ENCODE data around the gene MEAF6. TPM values are rescaled to one million over a fixed set of nuclear protein-coding genes. Genes with fewer than 3 reads are reported as not detected.

MEAF6 gene
- total and polyA plus RNA-seq, 2 donors (not counting 3 experiments of a cell fraction or from before 2014, with no cell fraction given): 28.0 to 62.5 TPM

DNA sequence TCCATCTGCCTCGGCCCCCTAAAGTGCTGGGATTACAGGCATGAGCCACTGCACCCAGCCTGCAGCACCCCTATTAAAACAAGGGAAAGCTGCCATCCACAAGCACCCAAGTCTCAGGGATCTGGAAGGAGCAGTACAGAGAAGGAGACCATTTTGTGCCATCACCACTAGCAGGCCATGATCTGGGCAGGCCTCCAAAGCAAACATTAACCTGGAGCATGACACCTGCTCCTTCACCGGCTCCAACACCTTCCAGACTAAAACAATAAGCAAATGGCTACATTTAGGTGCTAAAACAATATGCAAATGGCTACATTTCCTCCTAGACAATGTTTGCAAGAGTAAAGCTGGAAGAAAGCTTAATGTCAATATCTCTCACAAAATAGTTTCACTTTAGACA lies 16.7 kb downstream of the MEAF6 start:
- Histone ChIP-seq H4K20me1 (replicated peaks; ENCODE audit: control insufficient read depth, extremely low read depth, insufficient read depth, low read length) (no peaks in the 10 kb centered on the region), H3K9me1 (replicated peaks; ENCODE audit: control insufficient read depth, extremely low read depth, insufficient read depth, low read length) (no peaks in the 10 kb centered on the region), H3K4me1 (ENCODE audit: control insufficient read depth, extremely low read depth, insufficient read depth, low read length) (peaks cover 9% of the 10 kb centered on the region), H3K4me3 (replicated peaks in 1 of 3; ENCODE audit: insufficient read depth in 1 of 3, low read depth in 1 of 3, low read length in 3 of 3) (no peak overlapping the region), H3K9ac (replicated peaks; ENCODE audit: extremely low read depth, insufficient read depth, low read length) (no peak overlapping the region), H3K27me3 (ENCODE audit: control insufficient read depth in 2 of 2, insufficient read depth in 2 of 2, low read length in 2 of 2) (no peaks in the 10 kb centered on the region), H3K79me2 (ENCODE audit: control insufficient read depth, insufficient read depth, low read length) (peaks cover 8% of the 10 kb centered on the region), H3K36me3 (ENCODE audit: control insufficient read depth in 2 of 2, extremely low read depth in 1 of 2, insufficient read depth in 2 of 2, low read length in 2 of 2) (peaks cover 9 to 28% of the 10 kb centered on the region in 2 experiments), H3K4me2 (ENCODE audit: insufficient read depth, low read length) (no peak overlapping the region), H3K9me3 (replicated peaks; ENCODE audit: control insufficient read depth, insufficient read depth, low read length) (no peaks in the 10 kb centered on the region), H3K27ac (ENCODE audit: insufficient read depth, low read depth, low read length) (no peak overlapping the region), H2AFZ (ENCODE audit: low read depth, low read length) (no peak overlapping the region)
- no peak for DNase-seq (ENCODE audit: low read depth, low spot score)
- FAIRE-seq: no peak
- dilution Hi-C loops (cut with MboI; ENCODE audit: extremely low pct_ligation_motif_present, low sequenced_read_pairs) (no loop called here), intact Hi-C loops (cut with micrococcal nuclease) (no loop called here)
- BruUV-seq (replicated peaks): no TSS peak
- TF ChIP-seq EZH2 (IDR thresholded peaks at IDR 0.05; ENCODE audit: borderline replicate concordance, low read depth, low read length, severe bottlenecking) (no peak), POLR2AphosphoS5 (IDR thresholded peaks at IDR 0.05; ENCODE audit: insufficient read depth, low read depth, low read length) (no peak), GATA2 (IDR thresholded peaks at IDR 0.05; ENCODE audit: insufficient read depth, insufficient read length, low read depth, low read length) (no peak), MYC (IDR thresholded peaks at IDR 0.05; ENCODE audit: low read depth, low read length) (no peak), JUN (IDR thresholded peaks at IDR 0.05; ENCODE audit: borderline replicate concordance, insufficient read depth, insufficient read length, low read depth) (no peak), POLR2A (IDR thresholded peaks at IDR 0.05; ENCODE audit: low read depth, low read length) (no peak)
- TF ChIP-seq, protein P1, sequence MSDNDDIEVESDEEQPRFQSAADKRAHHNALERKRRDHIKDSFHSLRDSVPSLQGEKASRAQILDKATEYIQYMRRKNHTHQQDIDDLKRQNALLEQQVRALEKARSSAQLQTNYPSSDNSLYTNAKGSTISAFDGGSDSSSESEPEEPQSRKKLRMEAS (IDR thresholded peaks at IDR 0.05; ENCODE audit: insufficient read depth, insufficient read length): no peak
- TF ChIP-seq, protein P2, sequence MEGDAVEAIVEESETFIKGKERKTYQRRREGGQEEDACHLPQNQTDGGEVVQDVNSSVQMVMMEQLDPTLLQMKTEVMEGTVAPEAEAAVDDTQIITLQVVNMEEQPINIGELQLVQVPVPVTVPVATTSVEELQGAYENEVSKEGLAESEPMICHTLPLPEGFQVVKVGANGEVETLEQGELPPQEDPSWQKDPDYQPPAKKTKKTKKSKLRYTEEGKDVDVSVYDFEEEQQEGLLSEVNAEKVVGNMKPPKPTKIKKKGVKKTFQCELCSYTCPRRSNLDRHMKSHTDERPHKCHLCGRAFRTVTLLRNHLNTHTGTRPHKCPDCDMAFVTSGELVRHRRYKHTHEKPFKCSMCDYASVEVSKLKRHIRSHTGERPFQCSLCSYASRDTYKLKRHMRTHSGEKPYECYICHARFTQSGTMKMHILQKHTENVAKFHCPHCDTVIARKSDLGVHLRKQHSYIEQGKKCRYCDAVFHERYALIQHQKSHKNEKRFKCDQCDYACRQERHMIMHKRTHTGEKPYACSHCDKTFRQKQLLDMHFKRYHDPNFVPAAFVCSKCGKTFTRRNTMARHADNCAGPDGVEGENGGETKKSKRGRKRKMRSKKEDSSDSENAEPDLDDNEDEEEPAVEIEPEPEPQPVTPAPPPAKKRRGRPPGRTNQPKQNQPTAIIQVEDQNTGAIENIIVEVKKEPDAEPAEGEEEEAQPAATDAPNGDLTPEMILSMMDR (IDR thresholded peaks at IDR 0.05; ENCODE audit: extremely low read depth in 1 of 2, insufficient read depth in 1 of 2, low read depth in 1 of 2, low read length in 2 of 2): no peak
- ChIA-PET CTCF (interaction anchor here (1.3 to 6.7 kb wide), 2 partner anchors 11 to 17 kb away, joined by 3 to 52 read pairs; partner anchors contain the start of gene MEAF6), POLR2A (interaction anchor here (0.6 to 1.2 kb wide), 2 partner anchors 17 to 22 kb away, joined by 3 read pairs; partner anchors contain the start of gene MEAF6)

Data from endothelial cell of umbilical vein (primary cell).